Measurements from ENCODE around the gene TTC14.
"Not testable (repeated sequence)": the region's sequence is repeated elsewhere in the genome, so short reads cannot be mapped to it uniquely, and the experiment has no call there.

TTC14 gene, protein sequence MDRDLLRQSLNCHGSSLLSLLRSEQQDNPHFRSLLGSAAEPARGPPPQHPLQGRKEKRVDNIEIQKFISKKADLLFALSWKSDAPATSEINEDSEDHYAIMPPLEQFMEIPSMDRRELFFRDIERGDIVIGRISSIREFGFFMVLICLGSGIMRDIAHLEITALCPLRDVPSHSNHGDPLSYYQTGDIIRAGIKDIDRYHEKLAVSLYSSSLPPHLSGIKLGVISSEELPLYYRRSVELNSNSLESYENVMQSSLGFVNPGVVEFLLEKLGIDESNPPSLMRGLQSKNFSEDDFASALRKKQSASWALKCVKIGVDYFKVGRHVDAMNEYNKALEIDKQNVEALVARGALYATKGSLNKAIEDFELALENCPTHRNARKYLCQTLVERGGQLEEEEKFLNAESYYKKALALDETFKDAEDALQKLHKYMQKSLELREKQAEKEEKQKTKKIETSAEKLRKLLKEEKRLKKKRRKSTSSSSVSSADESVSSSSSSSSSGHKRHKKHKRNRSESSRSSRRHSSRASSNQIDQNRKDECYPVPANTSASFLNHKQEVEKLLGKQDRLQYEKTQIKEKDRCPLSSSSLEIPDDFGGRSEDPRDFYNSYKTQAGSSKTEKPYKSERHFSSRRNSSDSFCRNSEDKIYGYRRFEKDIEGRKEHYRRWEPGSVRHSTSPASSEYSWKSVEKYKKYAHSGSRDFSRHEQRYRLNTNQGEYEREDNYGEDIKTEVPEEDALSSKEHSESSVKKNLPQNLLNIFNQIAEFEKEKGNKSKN

DNA sequence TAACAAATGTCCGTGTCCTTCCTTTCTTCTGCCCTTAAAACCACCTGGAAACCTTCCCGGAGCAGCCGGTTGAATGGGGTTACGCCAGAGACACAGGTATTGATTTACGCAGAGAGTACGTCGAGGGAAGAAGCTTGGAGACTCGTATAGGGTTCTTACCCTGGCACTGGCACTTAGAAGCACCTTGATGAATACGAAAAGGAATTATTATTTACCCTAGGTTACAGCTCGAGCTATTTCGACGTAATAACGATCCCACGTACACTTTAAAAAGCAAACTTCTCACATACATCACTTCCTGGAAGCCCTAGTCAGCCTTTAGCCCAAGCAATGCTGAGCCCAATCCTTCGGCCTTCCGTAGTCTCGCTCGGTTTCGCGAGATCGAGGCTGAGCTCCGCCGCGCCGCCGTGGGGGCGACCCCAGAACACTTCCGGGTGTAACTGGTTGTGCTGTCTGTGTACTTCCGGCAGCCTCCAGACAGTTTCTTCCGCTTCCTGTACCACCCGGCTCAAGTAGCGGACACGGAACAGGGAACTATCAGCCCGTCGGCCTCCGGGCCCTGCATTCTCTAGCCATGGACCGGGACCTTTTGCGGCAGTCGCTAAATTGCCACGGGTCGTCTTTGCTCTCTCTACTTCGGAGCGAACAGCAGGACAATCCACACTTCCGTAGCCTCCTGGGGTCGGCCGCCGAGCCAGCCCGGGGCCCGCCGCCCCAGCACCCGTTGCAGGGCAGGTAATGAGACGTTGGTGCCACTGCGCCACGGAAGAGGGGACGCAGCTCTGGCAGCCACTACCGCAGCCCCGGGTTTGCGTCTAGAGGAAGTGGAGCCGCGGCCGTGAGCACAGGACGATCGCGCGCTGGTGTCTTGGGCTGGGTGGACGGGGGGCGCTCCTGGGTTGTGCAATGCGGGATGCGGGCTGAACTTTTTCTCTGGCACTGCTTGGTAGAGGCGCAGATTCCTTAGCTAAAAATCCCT is at the start of gene TTC14:
Gene TTC14 (plus strand): TSS at position 476 of the 979 bp plus-strand sequence. CDS start 99 bp downstream, at position 575.
- peak; percentile 99 for DNase-seq

GRCh38 chr3:180563406-180563805 is 38.6 kb upstream of the TTC14 start:
- DNase-seq, result peak; percentile 64

DNA sequence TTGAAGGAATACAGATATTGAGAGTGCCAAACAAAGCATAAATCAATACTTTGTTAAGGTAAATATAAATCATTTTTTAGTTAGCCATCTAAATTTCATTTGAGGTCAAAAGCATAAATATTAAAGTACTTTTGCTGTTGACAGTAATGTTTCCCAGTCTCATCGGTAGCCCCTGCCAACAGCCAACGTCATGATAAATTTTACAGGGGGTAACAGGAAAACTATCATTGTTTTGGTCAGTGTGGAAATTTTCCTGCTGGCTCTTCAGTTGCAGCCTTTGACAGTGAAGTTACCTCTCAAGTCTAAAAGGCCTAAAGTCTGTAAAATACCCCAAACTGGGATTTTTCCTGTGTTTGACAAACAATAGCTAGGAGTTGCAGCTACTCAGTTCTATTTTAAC is 37.3 kb upstream of the TTC14 start:
- no peak for DNase-seq

DNA sequence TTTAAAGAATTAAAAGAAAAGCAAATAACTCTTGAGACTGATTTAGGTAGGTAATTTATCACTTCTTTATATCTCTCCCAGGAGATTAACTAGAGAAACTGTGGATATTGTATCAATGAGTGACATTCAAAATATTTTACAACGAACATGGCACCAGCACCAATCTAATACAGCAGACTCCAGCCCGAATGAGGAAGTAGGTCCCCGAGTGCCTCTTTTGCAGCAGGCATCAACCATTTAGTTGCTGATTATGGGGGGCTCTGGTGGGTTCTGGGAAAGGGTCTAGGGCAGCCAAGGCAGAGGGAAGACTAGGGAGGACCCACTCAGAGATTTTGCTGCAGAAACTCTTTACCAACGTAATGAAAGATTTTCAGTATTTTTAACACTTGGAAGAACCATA is 31.7 kb upstream of the TTC14 start:
- no peak for DNase-seq

DNA sequence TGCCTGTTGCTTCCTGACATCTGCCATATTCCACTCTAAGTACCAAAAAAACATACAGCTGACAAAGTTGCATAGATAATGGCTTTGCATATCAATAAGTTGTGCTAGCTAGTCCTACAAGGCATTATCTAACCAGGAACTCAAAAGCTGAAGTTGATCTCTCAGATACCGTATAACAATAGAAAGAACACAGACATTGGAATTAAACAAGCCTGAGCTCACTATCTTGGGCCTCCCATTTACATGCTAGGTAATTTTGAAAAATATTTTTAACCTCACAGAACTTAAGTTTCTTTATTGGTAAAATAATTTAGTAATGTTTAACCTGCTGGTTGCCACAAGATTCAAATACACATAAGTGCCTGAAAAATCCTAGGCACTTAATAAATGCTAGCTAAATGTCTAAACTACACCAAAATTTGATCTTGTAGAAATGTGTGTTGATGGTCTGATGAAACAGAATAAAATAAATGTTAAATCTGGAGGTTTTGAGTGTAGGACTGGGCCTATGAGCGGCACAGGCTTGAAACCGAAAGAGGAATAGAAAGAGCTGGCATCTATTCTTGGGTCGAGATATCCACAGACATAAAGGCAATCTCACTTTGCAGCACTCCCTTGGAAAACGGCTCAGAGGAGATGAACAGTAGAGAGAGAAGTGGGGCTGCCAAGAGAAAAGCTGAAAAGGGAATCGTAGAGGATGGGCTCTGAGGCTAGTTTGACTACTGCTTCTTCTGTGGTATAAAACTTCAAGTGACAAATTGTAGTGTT is 29.9 kb upstream of the TTC14 start:
- no peak for DNase-seq

- DNase-seq, result no peak
Observed at GRCh38 chr3:180575571-180575970, 26.4 kb upstream of the TTC14 start.

- no peak for DNase-seq
Observed at GRCh38 chr3:180580934-180581333, 21.0 kb upstream of the TTC14 start.

- no peak for DNase-seq
Observed at GRCh38 chr3:180590396-180590795, 11.6 kb upstream of the TTC14 start.

- not testable (repeated sequence) for DNase-seq
Observed at GRCh38 chr3:180593631-180594030, 8.3 kb upstream of the TTC14 start.

- DNase-seq, result peak; percentile 59
Observed at GRCh38 chr3:180594631-180595558, 7.1 kb upstream of the TTC14 start.

- DNase-seq, result no peak
Observed at GRCh38 chr3:180595559-180595935, 6.4 kb upstream of the TTC14 start.

GRCh38 chr3:180600473-180600872 is 1.5 kb upstream of the TTC14 start:
- DNase-seq, result no peak

GRCh38 chr3:180611006-180611405 is 9.0 kb downstream of the TTC14 start:
- DNase-seq, result no peak

GRCh38 chr3:180612364-180612763 is 10.4 kb downstream of the TTC14 start:
- DNase-seq, result peak; percentile 31

- DNase-seq, result peak; percentile 16
Observed at GRCh38 chr3:180615954-180616353, 14.0 kb downstream of the TTC14 start.

DNA sequence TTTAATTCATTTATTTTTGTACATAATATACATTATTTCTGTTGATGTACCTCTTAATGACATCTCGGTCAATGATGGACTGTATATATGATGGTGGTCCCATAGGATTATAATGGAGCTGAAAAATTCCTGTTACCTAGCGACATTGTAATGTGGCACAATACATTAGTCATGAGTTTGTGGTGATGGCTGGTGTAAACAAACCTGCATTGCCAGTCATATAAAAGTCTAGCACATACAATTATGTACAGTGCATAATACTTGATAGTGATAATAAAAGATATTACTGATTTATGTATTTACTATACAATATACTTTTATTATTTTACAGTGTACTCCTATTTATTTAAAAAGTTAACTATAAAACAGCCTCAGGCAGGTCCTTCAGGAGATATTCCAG is 15.1 kb downstream of the TTC14 start:
- DNase-seq, result peak; percentile 17

- not testable (repeated sequence) for DNase-seq
Observed at GRCh38 chr3:180618563-180618962, 16.6 kb downstream of the TTC14 start.

DNA sequence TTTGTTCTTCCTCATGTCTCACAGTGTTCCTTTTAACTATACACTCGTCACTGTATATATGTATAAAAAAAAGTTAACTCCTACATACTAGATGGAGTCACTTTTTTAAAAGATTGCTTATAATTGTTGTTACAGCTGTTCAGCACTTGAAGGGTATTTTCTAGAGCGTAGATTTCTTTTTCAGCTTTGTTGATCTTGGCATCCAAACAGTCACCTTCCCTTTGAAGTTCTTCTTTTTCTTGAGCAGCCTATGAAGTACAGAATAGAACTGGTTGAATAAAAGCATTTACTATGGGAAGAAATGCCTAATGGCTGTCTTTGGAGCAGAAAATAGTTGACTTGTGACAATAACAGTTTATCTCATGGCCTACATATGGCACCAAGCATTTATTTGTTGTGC is 17.8 kb downstream of the TTC14 start:
- DNase-seq, result no peak

DNA sequence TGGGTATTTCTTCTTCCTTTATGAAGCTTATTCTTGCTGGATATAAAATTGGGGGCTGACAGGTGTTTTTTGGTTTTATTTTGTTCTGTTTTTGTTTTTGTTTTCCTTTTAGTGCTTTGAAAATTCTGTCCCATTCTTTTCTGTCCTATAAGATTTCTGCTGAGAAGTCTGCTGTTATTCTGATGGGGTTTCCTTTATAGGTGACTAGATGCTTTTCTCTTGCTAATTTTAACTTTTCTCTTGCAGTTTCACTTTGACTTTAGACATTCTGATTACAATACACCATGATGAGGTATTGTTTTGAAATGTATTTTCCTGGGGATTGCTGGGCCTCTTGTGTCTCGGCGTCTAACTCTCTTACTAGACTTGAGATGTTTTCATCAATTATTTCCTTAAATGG is 22.8 kb downstream of the TTC14 start:
- no peak for DNase-seq

- DNase-seq, result no peak
Observed at GRCh38 chr3:180626844-180627243, 24.9 kb downstream of the TTC14 start.

DNA sequence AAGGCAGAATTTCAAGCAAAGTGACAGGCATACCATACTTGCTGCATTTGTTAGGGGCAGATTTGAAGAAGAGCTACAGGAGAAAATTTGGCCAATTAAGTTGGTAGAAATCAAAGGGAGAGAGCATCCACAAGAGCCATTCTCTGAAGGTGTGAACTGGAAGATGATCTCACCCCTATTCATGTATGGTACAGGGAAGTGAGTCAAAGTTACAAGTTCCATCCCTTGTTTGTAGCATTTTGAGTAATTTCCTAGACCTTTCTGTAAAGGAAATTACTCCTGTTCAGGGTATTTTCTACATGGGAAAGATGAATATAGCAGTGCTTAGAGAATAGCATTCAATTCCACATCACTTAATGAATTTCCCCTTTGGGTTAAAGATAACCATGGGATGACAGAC is 28.4 kb downstream of the TTC14 start:
- no peak for DNase-seq

All from NCI-H69 (cell line).